ENCODE measurements around the gene OVCH2. TPM values are rescaled to one million over a fixed set of nuclear protein-coding genes. Genes with fewer than 3 reads are reported as not detected.

Gene OVCH2
- total RNA-seq, 2 experiments from 2014 or later, result not detected

GRCh38 chr11:7642747-7643146 is 63.5 kb downstream of the OVCH2 start:
- Histone ChIP-seq H3K36me3 (ENCODE audit: insufficient read depth, low read length) (no peaks in the 10 kb centered on the region), H3K27ac (ENCODE audit: low read depth in 1 of 2, low read length in 2 of 2) (no peak overlapping the region), H3K27me3 (ENCODE audit: control insufficient read depth in 1 of 2, insufficient read depth in 2 of 2, low read length in 2 of 2) (no peaks in the 10 kb centered on the region), H3K9me3 (ENCODE audit: control insufficient read depth in 1 of 2, insufficient read depth in 1 of 2, low read length in 2 of 2) (no peaks in the 10 kb centered on the region), H3K4me3 (ENCODE audit: low read length) (no peak overlapping the region), H3K4me1 (ENCODE audit: insufficient read depth, low read length) (no peaks in the 10 kb centered on the region)
- no peak for DNase-seq
- TF ChIP-seq, protein P1, sequence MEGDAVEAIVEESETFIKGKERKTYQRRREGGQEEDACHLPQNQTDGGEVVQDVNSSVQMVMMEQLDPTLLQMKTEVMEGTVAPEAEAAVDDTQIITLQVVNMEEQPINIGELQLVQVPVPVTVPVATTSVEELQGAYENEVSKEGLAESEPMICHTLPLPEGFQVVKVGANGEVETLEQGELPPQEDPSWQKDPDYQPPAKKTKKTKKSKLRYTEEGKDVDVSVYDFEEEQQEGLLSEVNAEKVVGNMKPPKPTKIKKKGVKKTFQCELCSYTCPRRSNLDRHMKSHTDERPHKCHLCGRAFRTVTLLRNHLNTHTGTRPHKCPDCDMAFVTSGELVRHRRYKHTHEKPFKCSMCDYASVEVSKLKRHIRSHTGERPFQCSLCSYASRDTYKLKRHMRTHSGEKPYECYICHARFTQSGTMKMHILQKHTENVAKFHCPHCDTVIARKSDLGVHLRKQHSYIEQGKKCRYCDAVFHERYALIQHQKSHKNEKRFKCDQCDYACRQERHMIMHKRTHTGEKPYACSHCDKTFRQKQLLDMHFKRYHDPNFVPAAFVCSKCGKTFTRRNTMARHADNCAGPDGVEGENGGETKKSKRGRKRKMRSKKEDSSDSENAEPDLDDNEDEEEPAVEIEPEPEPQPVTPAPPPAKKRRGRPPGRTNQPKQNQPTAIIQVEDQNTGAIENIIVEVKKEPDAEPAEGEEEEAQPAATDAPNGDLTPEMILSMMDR (IDR thresholded peaks at IDR 0.05), result no peak
- Mint-ChIP-seq H3K27ac (no peak overlapping the region), H3K36me3 (ENCODE audit: low read depth) (peaks cover 81% of the 10 kb centered on the region), H3K9me3 (no peaks in the 10 kb centered on the region), H3K4me1 (ENCODE audit: low read depth) (no peaks in the 10 kb centered on the region), H3K27me3 (no peaks in the 10 kb centered on the region), H3K4me3 (no peak overlapping the region)
- CTCF ChIA-PET, result no interaction called here
- POLR2A ChIA-PET, result no interaction called here
- ATAC-seq (ENCODE audit: poor library complexity), result no peak
- intact Hi-C loops (cut with DNase I, micrococcal nuclease), result no loop called here

- H3K27ac Mint-ChIP-seq, result no peak overlapping the region
- no peak overlapping the region for H3K4me3 Mint-ChIP-seq
- H3K36me3 Mint-ChIP-seq (ENCODE audit: low read depth), result peaks cover 83% of the 10 kb centered on the region
- H3K4me1 Mint-ChIP-seq (ENCODE audit: low read depth), result no peaks in the 10 kb centered on the region
- POLR2A ChIA-PET, result no interaction called here
- Histone ChIP-seq H3K9me3 (ENCODE audit: control insufficient read depth in 1 of 2, insufficient read depth in 1 of 2, low read length in 2 of 2) (no peaks in the 10 kb centered on the region), H3K36me3 (ENCODE audit: insufficient read depth, low read length) (no peaks in the 10 kb centered on the region), H3K4me1 (ENCODE audit: insufficient read depth, low read length) (no peaks in the 10 kb centered on the region), H3K4me3 (ENCODE audit: low read length) (no peak overlapping the region), H3K27ac (ENCODE audit: low read depth in 1 of 2, low read length in 2 of 2) (no peak overlapping the region), H3K27me3 (ENCODE audit: control insufficient read depth in 1 of 2, insufficient read depth in 2 of 2, low read length in 2 of 2) (no peaks in the 10 kb centered on the region)
- H3K27me3 Mint-ChIP-seq, result no peaks in the 10 kb centered on the region
- ATAC-seq (ENCODE audit: poor library complexity) (no peak), DNase-seq (no peak)
- H3K9me3 Mint-ChIP-seq, result no peaks in the 10 kb centered on the region
- TF ChIP-seq, protein P1 (IDR thresholded peaks at IDR 0.05), result no peak
- CTCF ChIA-PET, result no interaction called here
- intact Hi-C loops (cut with DNase I, micrococcal nuclease), result no loop called here
Measured at GRCh38 chr11:7640816-7641215, 65.5 kb downstream of the OVCH2 start.

DNA sequence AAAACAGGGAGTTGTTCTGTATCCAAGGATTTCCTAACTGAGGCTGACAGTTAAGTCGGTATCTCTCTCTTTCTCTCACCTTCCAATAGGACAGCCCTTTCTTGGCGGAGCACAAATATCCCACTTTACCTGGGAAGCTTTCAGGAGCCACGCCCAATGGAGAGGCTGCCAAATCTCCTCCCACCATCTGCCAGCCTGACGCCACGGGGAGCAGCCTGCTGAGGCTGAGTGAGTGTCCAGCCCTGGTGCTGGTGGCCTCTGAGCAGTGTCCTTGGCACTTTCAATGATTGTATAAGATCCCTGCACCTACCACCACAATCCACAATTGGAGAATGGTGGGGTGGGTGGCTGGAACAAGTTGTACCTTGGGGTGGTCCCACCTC is 66.6 kb downstream of the OVCH2 start:
- ATAC-seq (ENCODE audit: poor library complexity) (no peak), DNase-seq (no peak)
- no peaks in the 10 kb centered on the region for H3K9me3 ChIP-seq (ENCODE audit: control insufficient read depth in 1 of 2, insufficient read depth in 1 of 2, low read length in 2 of 2)
- TF ChIP-seq, protein P1 (IDR thresholded peaks at IDR 0.05), result no peak
- no peaks in the 10 kb centered on the region for H3K4me1 Mint-ChIP-seq (ENCODE audit: low read depth)
- H3K4me3 ChIP-seq (ENCODE audit: low read length), result no peak overlapping the region
- H3K36me3 ChIP-seq (ENCODE audit: insufficient read depth, low read length), result no peaks in the 10 kb centered on the region
- H3K9me3 Mint-ChIP-seq, result no peaks in the 10 kb centered on the region
- H3K27me3 Mint-ChIP-seq, result no peaks in the 10 kb centered on the region
- no peak overlapping the region for H3K27ac Mint-ChIP-seq
- ChIA-PET CTCF (no interaction called here), POLR2A (no interaction called here)
- H3K4me3 Mint-ChIP-seq, result no peak overlapping the region
- peaks cover 88% of the 10 kb centered on the region for H3K36me3 Mint-ChIP-seq (ENCODE audit: low read depth)
- no peak overlapping the region for H3K27ac ChIP-seq (ENCODE audit: low read depth in 1 of 2, low read length in 2 of 2)
- no peaks in the 10 kb centered on the region for H3K4me1 ChIP-seq (ENCODE audit: insufficient read depth, low read length)
- intact Hi-C loops (cut with DNase I, micrococcal nuclease), result no loop called here
- H3K27me3 ChIP-seq (ENCODE audit: control insufficient read depth in 1 of 2, insufficient read depth in 2 of 2, low read length in 2 of 2), result no peaks in the 10 kb centered on the region

Other genes with a start within 250 kb of the OVCH2 start
- gene OLFML1, start 221.0 kb downstream of the OVCH2 start, total RNA-seq, result not detected
- 10 to 100 TPM; 27.0 to 35.9 TPM for gene PPFIBP2, start 192.5 kb downstream of the OVCH2 start, total RNA-seq
- gene CYB5R2, start 33.0 kb downstream of the OVCH2 start, total RNA-seq, result not detected
- gene OR5P2, start 90.5 kb upstream of the OVCH2 start, total RNA-seq, result not detected
- gene OR5P3, start 124.4 kb upstream of the OVCH2 start, total RNA-seq, result not detected
- not detected for gene OR10A6, start 224.8 kb upstream of the OVCH2 start, total RNA-seq
- not detected for gene OR10A3, start 235.2 kb upstream of the OVCH2 start, total RNA-seq